HepG2 (cell line): ENCODE results near the gene FAR1. TPM values are rescaled to one million over a fixed set of nuclear protein-coding genes. Genes with fewer than 3 reads are reported as not detected.

Experiments
- ATAC-seq: fragments of 200-7000 bp; cut with Tn5 transposase; 3 replicates; pipeline ENCODE4 v1.9.1; 2020; ENCODE audit warnings: mild to moderate bottlenecking, moderate library complexity
- BruUV-seq: library from RNA; stranded (reverse); fragments of 400-500 nt; replicated peaks from 2 replicates; lab custom pipeline; 2021; lab: Mats Ljungman, UMichigan
- CTCF ChIA-PET: fragments of 300-600 bp; formaldehyde crosslinking; extraction: SDS; loops from one replicate; lab custom pipeline; 2021; ENCODE audit warnings: low total read pairs, inconsistent platforms, low intra/inter-chr PET ratio; lab: Yijun Ruan, JAX
- POLR2A ChIA-PET: fragments of 350-600 bp; sonication (Branson Sonifier 250); formaldehyde crosslinking; loops from one replicate; lab custom pipeline; 2020; ENCODE audit warnings: antibody characterized with exemption, inconsistent platforms; lab: Yijun Ruan, JAX
- DNase-seq: peaks from one replicate; pipeline ENCODE4 v3.0.0-alpha.2; 2015; ENCODE audit warnings: low spot score
- FAIRE-seq: peaks from 3 replicates; lab custom pipeline; 2011; peaks lifted over from hg19 to GRCh38; lab: Jason Lieb, UNC
- H2AFZ ChIP-seq: one replicate; pipeline ENCODE4 v1.6.1; 2011; ENCODE audit warnings: low read length, inconsistent platforms
- H3K27ac ChIP-seq: fragments of 300-600 bp; 3 replicates; pipeline ENCODE4 v1.8.0; 2011; ENCODE audit warnings: mixed run types, mild to moderate bottlenecking, mixed read lengths, low read length, inconsistent platforms; ENCODE audit not compliant: insufficient read depth; ENCODE audit errors: extremely low read length
- H3K27me3 ChIP-seq, 2 experiments: fragments of 200-600 bp in 1 of 2; 2 replicates in 1 of 2; 3 replicates in 1 of 2; pipeline versions ENCODE4 v1.6.0 to v1.8.0; 2011; ENCODE audit warnings: low read length in 2 of 2, mild to moderate bottlenecking in 2 of 2, moderate library complexity in 2 of 2, inconsistent platforms in 1 of 2; ENCODE audit not compliant: insufficient read depth in 2 of 2, control insufficient read depth in 1 of 2
- H3K36me3 ChIP-seq, 2 experiments: fragments of 200-600 bp in 1 of 2; replicated peaks in 1 of 2; 2 replicates in 1 of 2; 3 replicates in 1 of 2; pipeline versions ENCODE4 v1.5.1 to v1.8.0; 2011; ENCODE audit warnings: low read length in 2 of 2, inconsistent platforms in 1 of 2; ENCODE audit not compliant: insufficient read depth in 2 of 2, control insufficient read depth in 1 of 2
- H3K4me1 ChIP-seq: 2 replicates; pipeline ENCODE4 v1.5.1; 2012; ENCODE audit warnings: low read length, inconsistent platforms; ENCODE audit not compliant: insufficient read depth
- H3K4me2 ChIP-seq: 2 replicates; pipeline ENCODE4 v1.6.0; 2011; ENCODE audit warnings: low read depth, low read length, inconsistent platforms
- H3K4me3 ChIP-seq, 3 experiments: fragments of 200-600 bp in 1 of 3; sonication (generic), shearing (Covaris generic) in 1 of 3; replicated peaks in 1 of 3; 2 replicates each; pipeline ENCODE4 v1.5.1; 2011 to 2016; ENCODE audit warnings: low read length in 3 of 3, inconsistent platforms in 2 of 3, low read depth in 2 of 3, mild to moderate bottlenecking in 2 of 3, control low read depth in 1 of 3, mixed read lengths in 1 of 3; ENCODE audit not compliant: insufficient read depth in 1 of 3
- H3K79me2 ChIP-seq: one replicate; pipeline ENCODE4 v1.6.1; 2011; ENCODE audit warnings: low read length, inconsistent platforms; ENCODE audit not compliant: insufficient read depth
- H3K9ac ChIP-seq: 2 replicates; pipeline ENCODE4 v1.6.0; 2011; ENCODE audit warnings: mild to moderate bottlenecking, low read depth, low read length, inconsistent platforms; ENCODE audit not compliant: insufficient read depth
- H3K9me3 ChIP-seq: 2 replicates; pipeline ENCODE4 v1.5.1; 2012; ENCODE audit warnings: mild to moderate bottlenecking, low read length
- H4K20me1 ChIP-seq: 2 replicates; pipeline ENCODE4 v1.6.0; 2011; ENCODE audit warnings: inconsistent platforms, mild to moderate bottlenecking, low read length, moderate library complexity; ENCODE audit not compliant: insufficient read depth
- CBFB ChIP-seq: sonication (generic); formaldehyde crosslinking; IDR thresholded peaks from 2 replicates; pipeline ENCODE4 v1.4.0; 2020; ENCODE audit warnings: missing genetic modification reagents
- DPF2 ChIP-seq: sonication (generic); formaldehyde crosslinking; IDR thresholded peaks from 2 replicates; pipeline ENCODE4 v1.4.0; 2020; ENCODE audit warnings: mild to moderate bottlenecking, low read depth, missing genetic modification reagents, borderline replicate concordance
- ELF3 ChIP-seq: IDR thresholded peaks from 2 replicates; pipeline ENCODE4 v1.6.1; 2016; ENCODE audit warnings: missing genetic modification reagents, missing compliant biosample characterization
- FOXP1 ChIP-seq, 2 experiments: fragments of 450-650 bp in 1 of 2; IDR thresholded peaks; 2 replicates each; pipeline ENCODE4 v1.6.1; 2017 to 2018; ENCODE audit warnings: antibody characterized with exemption in 1 of 2
- JUN ChIP-seq: sonication (generic); formaldehyde crosslinking; IDR thresholded peaks from 2 replicates; pipeline ENCODE4 v1.4.0; 2020; ENCODE audit warnings: mild to moderate bottlenecking, missing genetic modification reagents
- PHF21A ChIP-seq: sonication (generic); formaldehyde crosslinking; IDR thresholded peaks from 2 replicates; pipeline ENCODE4 v1.5.0; 2020; ENCODE audit warnings: mild to moderate bottlenecking, missing genetic modification reagents
- PRMT3 ChIP-seq: sonication (generic); formaldehyde crosslinking; IDR thresholded peaks from 2 replicates; pipeline ENCODE4 v1.8.1; 2022; ENCODE audit warnings: low read depth, mild to moderate bottlenecking, moderate library complexity, missing genetic modification reagents, borderline replicate concordance
- SMAD3 ChIP-seq: sonication (generic); formaldehyde crosslinking; IDR thresholded peaks from 2 replicates; pipeline ENCODE4 v1.4.0; 2020; ENCODE audit warnings: missing genetic modification reagents
- THYN1 ChIP-seq: sonication (generic); formaldehyde crosslinking; IDR thresholded peaks from 2 replicates; pipeline ENCODE4 v1.8.1; 2023; ENCODE audit warnings: low read depth, mild to moderate bottlenecking, moderate library complexity, missing genetic modification reagents, borderline replicate concordance
- ZNF333 ChIP-seq: sonication (generic); formaldehyde crosslinking; IDR thresholded peaks from 2 replicates; pipeline ENCODE4 v1.4.0; 2020; ENCODE audit warnings: mild to moderate bottlenecking, missing genetic modification reagents, borderline replicate concordance
- ZNF576 ChIP-seq: sonication (generic); formaldehyde crosslinking; IDR thresholded peaks from 2 replicates; pipeline ENCODE4 v1.4.0; 2020; ENCODE audit warnings: mild to moderate bottlenecking, missing genetic modification reagents
- ZNF597 ChIP-seq: sonication (generic); formaldehyde crosslinking; IDR thresholded peaks from 2 replicates; pipeline ENCODE4 v1.5.0; 2020; ENCODE audit warnings: missing genetic modification reagents
- WGBS: methylation state at CpG from one replicate; pipeline ENCODE4 v1.1.6; 2017; ENCODE audit warnings: low lambda C conversion rate; 5-methylcytosine and 5-hydroxymethylcytosine counted together
- in situ Hi-C: cut with HindIII; loops from 2 replicates; pipeline ENCODE4 v1.10.0; 2017; ENCODE audit warnings: low pct_unique_long_range_greater_than_20kb; ENCODE audit not compliant: extremely low pct_ligation_motif_present
- intact Hi-C: fragments of 100-400 bp; cut with micrococcal nuclease; formaldehyde crosslinking; loops from one replicate; pipeline ENCODE4 v1.10.0; 2022; ENCODE audit not compliant: unreplicated experiment
- polyA plus RNA-seq, 8 experiments: library from polyadenylated mRNA; depleted of rRNA in 3 of 8; stranded (reverse) in 7 of 8; unstranded in 1 of 8; fragments of >200 nt; fragmentation: Illumina TruSeq in 4 of 8; extraction: Trizol in 4 of 8; gene quantifications; 2 replicates each; pipeline versions ENCODE4 v1.2.1 to v1.2.3, GENCODE V29; 2011 to 2016; ENCODE audit warnings: low read depth in 4 of 8, missing spikeins in 1 of 8, mixed read lengths in 1 of 8; ENCODE audit not compliant: insufficient read depth in 1 of 8
- total RNA-seq, 5 experiments: library from RNA; depleted of rRNA; stranded (reverse); fragments of >200 nt; fragmentation: Illumina TruSeq; extraction: Trizol; gene quantifications; 2 replicates each; pipeline ENCODE4 v1.2.3, GENCODE V29; 2016; ENCODE audit warnings: low read depth in 1 of 5
- TF ChIP-seq, protein P1 (sequence below): sonication (generic); formaldehyde crosslinking; IDR thresholded peaks from 2 replicates; pipeline ENCODE4 v1.5.0; 2020; ENCODE audit warnings: mild to moderate bottlenecking, missing genetic modification reagents
- TF ChIP-seq, protein P2 (sequence below): sonication (generic); formaldehyde crosslinking; IDR thresholded peaks from 2 replicates; pipeline ENCODE4 v1.4.0; 2020; ENCODE audit warnings: missing genetic modification reagents
- TF ChIP-seq, protein P3 (sequence below): sonication (generic); formaldehyde crosslinking; IDR thresholded peaks from 2 replicates; pipeline ENCODE4 v1.4.0; 2020; ENCODE audit warnings: missing genetic modification reagents, mild to moderate bottlenecking, borderline replicate concordance

FAR1 gene
- total and polyA plus RNA-seq, 2 of the 13 experiments (the other 11 are each of a cell fraction or from before 2014, with no cell fraction given), result 0.40 to 0.95 TPM

- ATAC-seq (no peak), FAIRE-seq (no peak), DNase-seq (no peak)
- no peaks in the 10 kb centered on the region for H3K27me3 ChIP-seq
- no peaks in the 10 kb centered on the region for H4K20me1 ChIP-seq
- H3K9me3 ChIP-seq, result no peaks in the 10 kb centered on the region
- TF ChIP-seq, protein P1, sequence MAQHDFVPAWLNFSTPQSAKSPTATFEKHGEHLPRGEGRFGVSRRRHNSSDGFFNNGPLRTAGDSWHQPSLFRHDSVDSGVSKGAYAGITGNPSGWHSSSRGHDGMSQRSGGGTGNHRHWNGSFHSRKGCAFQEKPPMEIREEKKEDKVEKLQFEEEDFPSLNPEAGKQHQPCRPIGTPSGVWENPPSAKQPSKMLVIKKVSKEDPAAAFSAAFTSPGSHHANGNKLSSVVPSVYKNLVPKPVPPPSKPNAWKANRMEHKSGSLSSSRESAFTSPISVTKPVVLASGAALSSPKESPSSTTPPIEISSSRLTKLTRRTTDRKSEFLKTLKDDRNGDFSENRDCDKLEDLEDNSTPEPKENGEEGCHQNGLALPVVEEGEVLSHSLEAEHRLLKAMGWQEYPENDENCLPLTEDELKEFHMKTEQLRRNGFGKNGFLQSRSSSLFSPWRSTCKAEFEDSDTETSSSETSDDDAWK (CRISPR knock-in tag), result no peak
- TF ChIP-seq DPF2 (CRISPR knock-in tag) (no peak), JUN (no peak), ELF3 (CRISPR knock-in tag) (no peak), PRMT3 (CRISPR knock-in tag) (no peak)
- no peak overlapping the region for H2AFZ ChIP-seq
- BruUV-seq, result no TSS peak
- in situ Hi-C loops (no loop called here), intact Hi-C loops (no loop called here)
- no peak overlapping the region for H3K4me2 ChIP-seq
- 3% methylated on average over 5 of the region's 5 CpGs for WGBS
- no peaks in the 10 kb centered on the region for H3K36me3 ChIP-seq
- H3K79me2 ChIP-seq, result no peaks in the 10 kb centered on the region
- no peak overlapping the region for H3K9ac ChIP-seq
- CTCF ChIA-PET, result no interaction called here
- no peaks in the 10 kb centered on the region for H3K4me1 ChIP-seq
- POLR2A ChIA-PET, result no interaction called here
- H3K4me3 ChIP-seq, result no peak overlapping the region
- H3K27ac ChIP-seq, result no peak overlapping the region
Measured at GRCh38 chr11:13635290-13635689, 33.2 kb upstream of the FAR1 start.

DNA sequence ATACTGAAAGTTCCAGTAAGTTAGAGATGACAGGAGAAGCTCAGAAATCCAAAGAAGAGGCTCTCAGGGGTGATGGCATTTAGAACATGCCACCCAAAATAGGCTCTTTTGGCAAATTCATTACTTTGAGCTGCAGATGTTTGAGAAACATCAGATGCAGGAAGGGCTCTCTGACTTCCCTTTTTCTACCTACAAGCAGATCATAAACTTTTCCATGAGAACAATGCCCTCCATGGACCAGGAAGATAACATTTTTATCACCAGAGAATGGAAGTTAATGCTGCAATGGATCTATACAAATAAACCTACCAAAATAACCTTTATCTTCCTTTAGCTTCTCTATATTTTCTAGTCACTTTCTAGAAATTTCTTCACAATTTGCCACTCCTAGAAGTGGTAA is 32.7 kb upstream of the FAR1 start:
- no peak overlapping the region for H3K4me3 ChIP-seq
- no peaks in the 10 kb centered on the region for H3K36me3 ChIP-seq
- ATAC-seq (no peak), DNase-seq (no peak), FAIRE-seq (no peak)
- H4K20me1 ChIP-seq, result no peaks in the 10 kb centered on the region
- no peak overlapping the region for H3K4me2 ChIP-seq
- POLR2A ChIA-PET, result no interaction called here
- intact Hi-C loops (no loop called here), in situ Hi-C loops (no loop called here)
- H2AFZ ChIP-seq, result no peak overlapping the region
- H3K27me3 ChIP-seq, result no peaks in the 10 kb centered on the region
- no peaks in the 10 kb centered on the region for H3K9me3 ChIP-seq
- no peak overlapping the region for H3K27ac ChIP-seq
- no peaks in the 10 kb centered on the region for H3K79me2 ChIP-seq
- CTCF ChIA-PET, result no interaction called here
- H3K4me1 ChIP-seq, result no peaks in the 10 kb centered on the region
- no TSS peak for BruUV-seq
- H3K9ac ChIP-seq, result no peak overlapping the region
- TF ChIP-seq, protein P2, sequence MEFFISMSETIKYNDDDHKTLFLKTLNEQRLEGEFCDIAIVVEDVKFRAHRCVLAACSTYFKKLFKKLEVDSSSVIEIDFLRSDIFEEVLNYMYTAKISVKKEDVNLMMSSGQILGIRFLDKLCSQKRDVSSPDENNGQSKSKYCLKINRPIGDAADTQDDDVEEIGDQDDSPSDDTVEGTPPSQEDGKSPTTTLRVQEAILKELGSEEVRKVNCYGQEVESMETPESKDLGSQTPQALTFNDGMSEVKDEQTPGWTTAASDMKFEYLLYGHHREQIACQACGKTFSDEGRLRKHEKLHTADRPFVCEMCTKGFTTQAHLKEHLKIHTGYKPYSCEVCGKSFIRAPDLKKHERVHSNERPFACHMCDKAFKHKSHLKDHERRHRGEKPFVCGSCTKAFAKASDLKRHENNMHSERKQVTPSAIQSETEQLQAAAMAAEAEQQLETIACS, result no peak
- no peak for TF ChIP-seq ZNF333 (CRISPR knock-in tag)
- TF ChIP-seq THYN1, result no peak
- no peak for TF ChIP-seq ZNF576 (CRISPR knock-in tag)
- TF ChIP-seq FOXP1 (IDR thresholded peaks at IDR 0.05), result no peak
- no peak for TF ChIP-seq FOXP1 (CRISPR knock-in tag; IDR thresholded peaks at IDR 0.05)
- TF ChIP-seq SMAD3 (CRISPR knock-in tag), result no peak
- TF ChIP-seq PHF21A (CRISPR knock-in tag), result no peak
- no peak for TF ChIP-seq ZNF597 (CRISPR knock-in tag)
- no peak for TF ChIP-seq CBFB (CRISPR knock-in tag)
- TF ChIP-seq, protein P3, sequence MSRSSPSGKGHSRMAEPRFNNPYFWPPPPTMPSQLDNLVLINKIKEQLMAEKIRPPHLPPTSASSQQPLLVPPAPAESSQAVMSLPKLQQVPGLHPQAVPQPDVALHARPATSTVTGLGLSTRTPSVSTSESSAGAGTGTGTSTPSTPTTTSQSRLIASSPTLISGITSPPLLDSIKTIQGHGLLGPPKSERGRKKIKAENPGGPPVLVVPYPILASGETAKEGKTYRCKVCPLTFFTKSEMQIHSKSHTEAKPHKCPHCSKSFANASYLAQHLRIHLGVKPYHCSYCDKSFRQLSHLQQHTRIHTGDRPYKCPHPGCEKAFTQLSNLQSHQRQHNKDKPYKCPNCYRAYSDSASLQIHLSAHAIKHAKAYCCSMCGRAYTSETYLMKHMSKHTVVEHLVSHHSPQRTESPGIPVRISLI (CRISPR knock-in tag), result no peak
